ENCODE data around the gene SEM1.
"Not testable (repeated sequence)": the region's sequence is repeated elsewhere in the genome, so short reads cannot be mapped to it uniquely, and the experiment has no call there.

Gene SEM1

GRCh38 chr7:96645084-96645483, 64.6 kb downstream of the SEM1 start:
- DNase-seq (ENCODE audit: low read depth), result no peak
- TF ChIP-seq, protein P1, sequence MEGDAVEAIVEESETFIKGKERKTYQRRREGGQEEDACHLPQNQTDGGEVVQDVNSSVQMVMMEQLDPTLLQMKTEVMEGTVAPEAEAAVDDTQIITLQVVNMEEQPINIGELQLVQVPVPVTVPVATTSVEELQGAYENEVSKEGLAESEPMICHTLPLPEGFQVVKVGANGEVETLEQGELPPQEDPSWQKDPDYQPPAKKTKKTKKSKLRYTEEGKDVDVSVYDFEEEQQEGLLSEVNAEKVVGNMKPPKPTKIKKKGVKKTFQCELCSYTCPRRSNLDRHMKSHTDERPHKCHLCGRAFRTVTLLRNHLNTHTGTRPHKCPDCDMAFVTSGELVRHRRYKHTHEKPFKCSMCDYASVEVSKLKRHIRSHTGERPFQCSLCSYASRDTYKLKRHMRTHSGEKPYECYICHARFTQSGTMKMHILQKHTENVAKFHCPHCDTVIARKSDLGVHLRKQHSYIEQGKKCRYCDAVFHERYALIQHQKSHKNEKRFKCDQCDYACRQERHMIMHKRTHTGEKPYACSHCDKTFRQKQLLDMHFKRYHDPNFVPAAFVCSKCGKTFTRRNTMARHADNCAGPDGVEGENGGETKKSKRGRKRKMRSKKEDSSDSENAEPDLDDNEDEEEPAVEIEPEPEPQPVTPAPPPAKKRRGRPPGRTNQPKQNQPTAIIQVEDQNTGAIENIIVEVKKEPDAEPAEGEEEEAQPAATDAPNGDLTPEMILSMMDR (conservative IDR thresholded peaks at IDR 0.05; ENCODE audit: control insufficient read depth, insufficient read depth, low read depth, low read length), result no peak
- no peak overlapping the region for H3K4me3 ChIP-seq (ENCODE audit: control insufficient read depth, low read depth, low read length)

DNA sequence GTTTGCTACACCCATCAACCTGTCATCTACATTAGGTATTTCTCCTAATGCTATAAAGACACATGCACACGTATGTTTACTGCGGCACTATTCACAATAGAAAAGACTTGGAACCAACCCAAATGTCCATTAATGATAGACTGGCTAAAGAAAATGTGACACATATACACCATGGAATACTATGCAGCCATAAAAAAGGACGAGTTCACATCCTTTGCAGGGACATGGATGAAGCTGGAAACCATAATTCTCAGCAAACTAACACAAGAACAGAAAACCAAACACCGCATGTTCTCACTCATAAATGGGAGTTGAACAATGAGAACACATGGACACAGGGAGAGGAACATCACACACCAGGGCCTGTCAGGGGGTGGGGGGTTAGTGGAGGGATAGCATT, 66.2 kb downstream of the SEM1 start:
- not testable (repeated sequence) for H3K4me3 ChIP-seq (ENCODE audit: control insufficient read depth, low read depth, low read length); DNase-seq (ENCODE audit: low read depth)

GRCh38 chr7:96640054-96640453, 69.6 kb downstream of the SEM1 start:
- no peak for DNase-seq (ENCODE audit: low read depth)
- TF ChIP-seq, protein P1 (conservative IDR thresholded peaks at IDR 0.05; ENCODE audit: control insufficient read depth, insufficient read depth, low read depth, low read length), result no peak
- H3K4me3 ChIP-seq (ENCODE audit: control insufficient read depth, low read depth, low read length), result no peak overlapping the region

All from fibroblast of mammary gland (primary cell).